GM12801 (cell line): Measurements from ENCODE around the gene SEMG1.

Experiments used
- CTCF ChIP-seq: IDR thresholded peaks from one replicate; pipeline ENCODE4 v1.5.1; 2011; ENCODE audit warnings: control low read depth; ENCODE audit not compliant: insufficient read length; ENCODE audit errors: extremely low read depth

Gene SEMG1

GRCh38 chr20:45193331-45193730 lies 13.5 kb upstream of the SEMG1 start:
- TF ChIP-seq CTCF = no peak

GRCh38 chr20:45209924-45210323 lies 3.1 kb downstream of the SEMG1 start:
- TF ChIP-seq CTCF = no peak

GRCh38 chr20:45211569-45212474 lies 5.0 kb downstream of the SEMG1 start:
- no peak for TF ChIP-seq CTCF

GRCh38 chr20:45212836-45213235 lies 6.0 kb downstream of the SEMG1 start:
- no peak for TF ChIP-seq CTCF

- no peak for TF ChIP-seq CTCF
These were observed 11.3 kb downstream of the SEMG1 start for GRCh38 chr20:45218124-45218523.

- TF ChIP-seq CTCF = no peak
These were observed 11.8 kb downstream of the SEMG1 start for GRCh38 chr20:45218636-45219035.

GRCh38 chr20:45221076-45221475 lies 14.2 kb downstream of the SEMG1 start, which contains the start of gene SEMG2:
TSS of gene SEMG2 (plus strand) at chr20:45221373. CDS start at chr20:45221390, 17 bp downstream.
- no peak for TF ChIP-seq CTCF
